AG10803 (cell line): ENCODE results near the gene TYMS.
A peak's percentile ranks its signal among the peaks of the same experiment; 100 is the strongest.

Experiments
- DNase-seq: peaks from one replicate; pipeline ENCODE4 v3.0.0; 2010; ENCODE audit warnings: low read depth
- H3K4me3 ChIP-seq: 2 replicates; pipeline ENCODE4 v1.5.1; 2011; ENCODE audit warnings: mild to moderate bottlenecking, low read length, control low read depth
- TF ChIP-seq, protein P1 (sequence below): conservative IDR thresholded peaks from 2 replicates; pipeline ENCODE4 v1.5.1; 2011; ENCODE audit warnings: mild to moderate bottlenecking, low read length, control low read depth, inconsistent platforms

TYMS gene

GRCh38 chr18:657311-658000, at the start of gene TYMS:
TSS of gene TYMS (plus strand) at chr18:657653. CDS start at chr18:657743, 90 bp downstream.
- H3K4me3 ChIP-seq = peak within 1 kb of the TSS; percentile 91
- TF ChIP-seq, protein P1, sequence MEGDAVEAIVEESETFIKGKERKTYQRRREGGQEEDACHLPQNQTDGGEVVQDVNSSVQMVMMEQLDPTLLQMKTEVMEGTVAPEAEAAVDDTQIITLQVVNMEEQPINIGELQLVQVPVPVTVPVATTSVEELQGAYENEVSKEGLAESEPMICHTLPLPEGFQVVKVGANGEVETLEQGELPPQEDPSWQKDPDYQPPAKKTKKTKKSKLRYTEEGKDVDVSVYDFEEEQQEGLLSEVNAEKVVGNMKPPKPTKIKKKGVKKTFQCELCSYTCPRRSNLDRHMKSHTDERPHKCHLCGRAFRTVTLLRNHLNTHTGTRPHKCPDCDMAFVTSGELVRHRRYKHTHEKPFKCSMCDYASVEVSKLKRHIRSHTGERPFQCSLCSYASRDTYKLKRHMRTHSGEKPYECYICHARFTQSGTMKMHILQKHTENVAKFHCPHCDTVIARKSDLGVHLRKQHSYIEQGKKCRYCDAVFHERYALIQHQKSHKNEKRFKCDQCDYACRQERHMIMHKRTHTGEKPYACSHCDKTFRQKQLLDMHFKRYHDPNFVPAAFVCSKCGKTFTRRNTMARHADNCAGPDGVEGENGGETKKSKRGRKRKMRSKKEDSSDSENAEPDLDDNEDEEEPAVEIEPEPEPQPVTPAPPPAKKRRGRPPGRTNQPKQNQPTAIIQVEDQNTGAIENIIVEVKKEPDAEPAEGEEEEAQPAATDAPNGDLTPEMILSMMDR = no peak

DNA sequence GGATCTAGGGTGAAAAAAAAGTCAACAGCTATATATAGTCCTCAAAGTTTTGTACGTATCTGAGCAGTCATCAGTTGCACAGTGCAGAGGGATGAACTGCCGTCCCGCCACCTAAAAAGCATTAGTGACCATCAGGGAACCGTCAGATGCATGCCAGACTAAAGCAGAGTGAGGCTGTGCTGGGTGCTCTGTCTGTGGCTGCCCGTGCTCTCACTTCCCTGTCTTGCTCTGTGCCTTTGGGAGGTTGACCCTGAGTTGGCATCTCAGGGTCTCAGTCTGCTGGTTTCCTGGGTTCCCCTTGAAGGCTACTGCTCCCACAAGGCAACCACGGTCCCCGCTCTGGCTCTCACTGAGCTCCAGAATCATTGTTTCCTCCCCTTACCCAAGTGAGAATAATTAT, 49.5 kb upstream of the TYMS start:
- no peak overlapping the region for H3K4me3 ChIP-seq
- no peak for DNase-seq
- TF ChIP-seq, protein P1 = no peak

More at GRCh38 chr18:657311-658000, at the start of gene TYMS:
- peak; percentile 34 for DNase-seq

- TF ChIP-seq, protein P1 = no peak
- H3K4me3 ChIP-seq = no peak overlapping the region
- DNase-seq = peak; percentile 11
Measured at GRCh38 chr18:610214-610928, 47.1 kb upstream of the TYMS start.

GRCh38 chr18:612156-612555, 45.3 kb upstream of the TYMS start:
- TF ChIP-seq, protein P1 = no peak
- H3K4me3 ChIP-seq = no peak overlapping the region
- DNase-seq = no peak

DNA sequence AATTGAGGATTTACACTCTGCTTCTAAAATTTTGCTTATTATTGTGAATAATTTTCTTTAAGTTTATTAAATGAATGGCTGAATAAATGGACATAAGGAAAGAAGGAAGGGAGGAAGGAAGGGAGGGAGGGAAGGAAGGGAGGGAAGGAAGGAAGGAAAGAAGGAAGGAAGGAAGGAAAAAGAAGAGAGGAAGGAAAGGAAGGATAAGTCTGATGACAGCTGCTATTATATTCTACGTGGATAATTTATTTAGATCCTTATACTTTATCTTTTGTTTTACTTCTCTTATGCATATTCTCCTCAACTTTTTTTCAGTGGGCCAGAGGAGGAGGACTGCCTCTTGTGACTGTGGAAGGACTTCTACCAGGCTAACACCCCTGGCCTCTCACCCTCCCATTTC, 43.3 kb upstream of the TYMS start:
- TF ChIP-seq, protein P1 = no peak
- no peak overlapping the region for H3K4me3 ChIP-seq
- no peak for DNase-seq

GRCh38 chr18:615092-615521, 42.3 kb upstream of the TYMS start:
- H3K4me3 ChIP-seq = no peak overlapping the region
- DNase-seq = no peak
- TF ChIP-seq, protein P1 = no peak

DNA sequence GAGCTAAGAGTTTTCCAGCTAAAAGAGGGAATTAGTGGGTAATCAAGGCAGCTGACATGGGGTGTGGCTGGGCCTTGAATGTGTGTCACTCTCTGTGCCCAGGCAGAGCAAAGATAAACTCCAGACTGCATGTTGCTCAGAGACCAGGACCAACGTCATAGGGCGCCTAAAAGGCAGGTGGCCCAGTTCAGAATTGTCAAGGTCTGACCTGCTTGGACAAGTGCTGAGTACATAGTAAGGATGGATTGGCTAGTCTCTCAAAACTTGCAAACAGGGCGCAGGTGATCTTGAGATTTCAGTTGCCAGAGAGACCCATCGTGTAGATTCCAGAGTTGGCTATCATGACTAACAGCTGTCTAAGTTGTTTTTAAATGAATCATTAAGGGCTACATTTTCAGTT, 41.7 kb upstream of the TYMS start:
- TF ChIP-seq, protein P1 = no peak
- no peak for DNase-seq
- no peak overlapping the region for H3K4me3 ChIP-seq
